GM23338 (cell line): ENCODE results near the gene CABP2. TPM values are rescaled to one million over a fixed set of nuclear protein-coding genes. Genes with fewer than 3 reads are reported as not detected.

Source experiments
- ATAC-seq: fragments of 200-7000 bp; cut with Tn5 transposase; 3 replicates; pipeline ENCODE4 v1.9.1; 2020
- DNase-seq: peaks from one replicate; pipeline ENCODE4 v3.0.0-alpha.2; 2015; ENCODE audit warnings: low spot score
- H2AFZ ChIP-seq: fragments of 200-600 bp; sonication (generic); 2 replicates; pipeline ENCODE4 v1.8.0; 2016; ENCODE audit warnings: antibody characterized with exemption, mild to moderate bottlenecking, moderate library complexity
- H3F3A ChIP-seq: fragments of 200-600 bp; sonication (generic); replicated peaks from 2 replicates; pipeline ENCODE4 v1.8.0; 2017; ENCODE audit warnings: antibody characterized with exemption, mixed run types, low read depth
- H3K27ac ChIP-seq: fragments of 200-600 bp; sonication (generic); 2 replicates; pipeline ENCODE4 v1.6.1; 2016; ENCODE audit warnings: low read depth
- H3K27me3 ChIP-seq: fragments of 200-600 bp; sonication (generic); 2 replicates; pipeline ENCODE4 v1.8.0; 2016; ENCODE audit warnings: mild to moderate bottlenecking, mixed run types, moderate library complexity; ENCODE audit not compliant: insufficient read depth
- H3K36me3 ChIP-seq: fragments of 200-600 bp; sonication (generic); 2 replicates; pipeline ENCODE4 v1.8.0; 2016; ENCODE audit warnings: mild to moderate bottlenecking; ENCODE audit not compliant: insufficient read depth
- H3K4me1 ChIP-seq: fragments of 200-600 bp; sonication (generic); 2 replicates; pipeline ENCODE4 v1.8.0; 2016; ENCODE audit warnings: mild to moderate bottlenecking, moderate library complexity; ENCODE audit not compliant: insufficient read depth
- H3K4me2 ChIP-seq: fragments of 200-600 bp; sonication (generic); 2 replicates; pipeline ENCODE4 v1.7.1; 2017; ENCODE audit warnings: mixed run types
- H3K4me3 ChIP-seq: fragments of 200-600 bp; sonication (generic); 2 replicates; pipeline ENCODE4 v1.6.1; 2016; ENCODE audit warnings: mixed run types
- H3K79me2 ChIP-seq: fragments of 200-600 bp; sonication (generic); replicated peaks from 2 replicates; pipeline ENCODE4 v1.8.0; 2017; ENCODE audit warnings: mild to moderate bottlenecking; ENCODE audit not compliant: insufficient read depth
- H3K9me2 ChIP-seq: fragments of 200-600 bp; sonication (generic); 2 replicates; pipeline ENCODE4 v1.8.0; 2017; ENCODE audit not compliant: insufficient read depth
- H4K20me1 ChIP-seq: fragments of 200-600 bp; sonication (generic); replicated peaks from 2 replicates; pipeline ENCODE4 v1.8.0; 2017; ENCODE audit warnings: mild to moderate bottlenecking; ENCODE audit not compliant: insufficient read depth
- H3K27ac Mint-ChIP-seq: 2 replicates; pipeline ENCODE4 v1.8.0; 2020; ENCODE audit warnings: inconsistent platforms, mild to moderate bottlenecking, moderate library complexity, mixed read lengths
- H3K27me3 Mint-ChIP-seq: 3 replicates; pipeline ENCODE4 v1.8.0; 2022; ENCODE audit warnings: low read depth, mild to moderate bottlenecking, moderate library complexity, mixed read lengths, inconsistent platforms; ENCODE audit not compliant: insufficient read depth, poor library complexity
- H3K36me3 Mint-ChIP-seq: 3 replicates; pipeline ENCODE4 v1.8.0; 2021; ENCODE audit warnings: low read depth, mild to moderate bottlenecking, inconsistent platforms, moderate library complexity, mixed read lengths
- H3K4me1 Mint-ChIP-seq: 3 replicates; pipeline ENCODE4 v1.8.0; 2020; ENCODE audit warnings: mild to moderate bottlenecking, inconsistent platforms, mixed read lengths
- H3K4me3 Mint-ChIP-seq: 3 replicates; pipeline ENCODE4 v1.8.0; 2021; ENCODE audit warnings: moderate library complexity, mild to moderate bottlenecking, inconsistent platforms, mixed read lengths
- H3K9me3 Mint-ChIP-seq: 3 replicates; pipeline ENCODE4 v1.8.0; 2020; ENCODE audit warnings: moderate library complexity, mild to moderate bottlenecking, inconsistent platforms, mixed read lengths
- CREB1 ChIP-seq: fragments of 250-450 bp; sonication (Bioruptor Pico); IDR thresholded peaks from 2 replicates; pipeline ENCODE4 v1.5.0; 2020; ENCODE audit warnings: low read depth, mild to moderate bottlenecking, moderate library complexity
- EZH2 ChIP-seq: fragments of 200-600 bp; sonication (generic); IDR thresholded peaks from one replicate; pipeline ENCODE4 v1.8.0; 2017; ENCODE audit warnings: antibody characterized with exemption, mild to moderate bottlenecking, low read depth; ENCODE audit not compliant: unreplicated experiment
- EZH2phosphoT487 ChIP-seq: fragments of 200-600 bp; sonication (generic); IDR thresholded peaks from one replicate; pipeline ENCODE4 v1.8.1; 2018; ENCODE audit warnings: antibody characterized with exemption; ENCODE audit not compliant: unreplicated experiment
- NANOG ChIP-seq: IDR thresholded peaks from 2 replicates; pipeline ENCODE4 v1.6.1; 2016; ENCODE audit warnings: antibody characterized with exemption, borderline replicate concordance
- POLR2AphosphoS5 ChIP-seq: IDR thresholded peaks from 2 replicates; pipeline ENCODE4 v1.6.1; 2016; ENCODE audit warnings: antibody characterized with exemption, low read depth
- STAT1 ChIP-seq: IDR thresholded peaks from one replicate; pipeline ENCODE4 v1.6.1; 2016; ENCODE audit warnings: antibody characterized with exemption; ENCODE audit not compliant: unreplicated experiment
- ZNF114 ChIP-seq: fragments of 250-450 bp; sonication (Bioruptor Pico); IDR thresholded peaks from 2 replicates; pipeline ENCODE4 v1.5.0; 2020; ENCODE audit warnings: mild to moderate bottlenecking, moderate library complexity
- ZNF331 ChIP-seq: fragments of 250-450 bp; sonication (Bioruptor Pico); IDR thresholded peaks from 2 replicates; pipeline ENCODE4 v1.5.0; 2020; ENCODE audit warnings: low read depth, mild to moderate bottlenecking, moderate library complexity
- polyA plus RNA-seq: library from polyadenylated mRNA; unstranded; fragments of >200 nt; fragmentation: Nextera tagmentation; extraction: Ambion mirVana; gene quantifications from 2 replicates; pipeline ENCODE4 v1.2.1, GENCODE V29; 2016
- total RNA-seq: library from RNA; depleted of rRNA; stranded (reverse); fragments of >200 nt; shearing (Covaris generic); gene quantifications from 2 replicates; pipeline ENCODE4 v1.2.3, GENCODE V29; 2014
- TF ChIP-seq, protein P1 (sequence below): IDR thresholded peaks from one replicate; pipeline ENCODE4 v1.6.1; 2018; ENCODE audit warnings: antibody characterized with exemption; ENCODE audit not compliant: unreplicated experiment
- TF ChIP-seq, protein P2 (sequence below): IDR thresholded peaks from 2 replicates; pipeline ENCODE4 v1.6.1; 2016; ENCODE audit warnings: antibody characterized with exemption

Gene CABP2
- total and polyA plus RNA-seq, 2 experiments from 2014 or later: not detected

DNA sequence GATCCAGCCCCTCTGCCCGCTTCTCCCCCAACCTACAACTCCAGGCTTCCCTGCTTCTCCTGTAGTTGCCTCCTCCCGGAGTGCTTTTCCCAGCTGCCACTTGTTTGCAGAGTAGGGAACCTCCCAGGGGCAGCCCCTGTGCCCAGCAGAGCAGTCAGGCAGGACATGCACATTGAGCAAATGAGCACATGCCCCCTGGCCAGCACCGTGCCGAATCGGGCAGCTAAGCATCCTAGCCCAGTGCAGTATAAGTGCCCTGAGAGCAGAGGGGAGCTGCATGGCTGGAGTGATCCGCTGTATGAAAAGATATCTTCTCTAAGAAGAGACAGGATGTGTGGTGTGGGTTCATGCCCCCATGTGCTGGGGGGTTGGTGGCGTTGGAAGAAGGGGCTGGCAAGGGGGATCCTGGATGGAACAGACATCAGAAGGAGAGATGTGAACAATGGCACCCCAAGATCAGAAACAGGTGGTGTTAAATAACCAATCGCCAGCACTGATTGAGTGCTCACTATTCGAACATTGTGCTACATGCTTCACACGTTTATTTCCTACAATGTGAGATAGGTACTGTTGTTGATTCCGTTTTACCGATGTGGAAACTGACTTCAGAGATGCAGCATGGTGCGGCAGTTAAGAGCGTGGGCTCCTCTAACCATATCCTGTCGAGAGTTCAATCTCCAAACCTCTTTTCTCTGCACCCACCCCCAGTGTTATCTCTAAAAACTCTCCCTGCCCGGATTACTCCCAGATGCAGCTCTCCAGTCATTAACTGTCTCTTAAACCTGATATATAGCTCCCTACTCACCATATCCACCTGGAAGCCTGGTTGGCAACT lies 39.2 kb downstream of the CABP2 start (continued):
- TF ChIP-seq, protein P1, sequence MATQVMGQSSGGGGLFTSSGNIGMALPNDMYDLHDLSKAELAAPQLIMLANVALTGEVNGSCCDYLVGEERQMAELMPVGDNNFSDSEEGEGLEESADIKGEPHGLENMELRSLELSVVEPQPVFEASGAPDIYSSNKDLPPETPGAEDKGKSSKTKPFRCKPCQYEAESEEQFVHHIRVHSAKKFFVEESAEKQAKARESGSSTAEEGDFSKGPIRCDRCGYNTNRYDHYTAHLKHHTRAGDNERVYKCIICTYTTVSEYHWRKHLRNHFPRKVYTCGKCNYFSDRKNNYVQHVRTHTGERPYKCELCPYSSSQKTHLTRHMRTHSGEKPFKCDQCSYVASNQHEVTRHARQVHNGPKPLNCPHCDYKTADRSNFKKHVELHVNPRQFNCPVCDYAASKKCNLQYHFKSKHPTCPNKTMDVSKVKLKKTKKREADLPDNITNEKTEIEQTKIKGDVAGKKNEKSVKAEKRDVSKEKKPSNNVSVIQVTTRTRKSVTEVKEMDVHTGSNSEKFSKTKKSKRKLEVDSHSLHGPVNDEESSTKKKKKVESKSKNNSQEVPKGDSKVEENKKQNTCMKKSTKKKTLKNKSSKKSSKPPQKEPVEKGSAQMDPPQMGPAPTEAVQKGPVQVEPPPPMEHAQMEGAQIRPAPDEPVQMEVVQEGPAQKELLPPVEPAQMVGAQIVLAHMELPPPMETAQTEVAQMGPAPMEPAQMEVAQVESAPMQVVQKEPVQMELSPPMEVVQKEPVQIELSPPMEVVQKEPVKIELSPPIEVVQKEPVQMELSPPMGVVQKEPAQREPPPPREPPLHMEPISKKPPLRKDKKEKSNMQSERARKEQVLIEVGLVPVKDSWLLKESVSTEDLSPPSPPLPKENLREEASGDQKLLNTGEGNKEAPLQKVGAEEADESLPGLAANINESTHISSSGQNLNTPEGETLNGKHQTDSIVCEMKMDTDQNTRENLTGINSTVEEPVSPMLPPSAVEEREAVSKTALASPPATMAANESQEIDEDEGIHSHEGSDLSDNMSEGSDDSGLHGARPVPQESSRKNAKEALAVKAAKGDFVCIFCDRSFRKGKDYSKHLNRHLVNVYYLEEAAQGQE: no peak
- no peak for TF ChIP-seq ZNF114 (CRISPR knock-in tag)
- no peak for TF ChIP-seq ZNF331 (CRISPR knock-in tag)
- TF ChIP-seq EZH2phosphoT487: no peak
- TF ChIP-seq STAT1: no peak
- no peak for TF ChIP-seq EZH2
- no peak for TF ChIP-seq NANOG

DNA sequence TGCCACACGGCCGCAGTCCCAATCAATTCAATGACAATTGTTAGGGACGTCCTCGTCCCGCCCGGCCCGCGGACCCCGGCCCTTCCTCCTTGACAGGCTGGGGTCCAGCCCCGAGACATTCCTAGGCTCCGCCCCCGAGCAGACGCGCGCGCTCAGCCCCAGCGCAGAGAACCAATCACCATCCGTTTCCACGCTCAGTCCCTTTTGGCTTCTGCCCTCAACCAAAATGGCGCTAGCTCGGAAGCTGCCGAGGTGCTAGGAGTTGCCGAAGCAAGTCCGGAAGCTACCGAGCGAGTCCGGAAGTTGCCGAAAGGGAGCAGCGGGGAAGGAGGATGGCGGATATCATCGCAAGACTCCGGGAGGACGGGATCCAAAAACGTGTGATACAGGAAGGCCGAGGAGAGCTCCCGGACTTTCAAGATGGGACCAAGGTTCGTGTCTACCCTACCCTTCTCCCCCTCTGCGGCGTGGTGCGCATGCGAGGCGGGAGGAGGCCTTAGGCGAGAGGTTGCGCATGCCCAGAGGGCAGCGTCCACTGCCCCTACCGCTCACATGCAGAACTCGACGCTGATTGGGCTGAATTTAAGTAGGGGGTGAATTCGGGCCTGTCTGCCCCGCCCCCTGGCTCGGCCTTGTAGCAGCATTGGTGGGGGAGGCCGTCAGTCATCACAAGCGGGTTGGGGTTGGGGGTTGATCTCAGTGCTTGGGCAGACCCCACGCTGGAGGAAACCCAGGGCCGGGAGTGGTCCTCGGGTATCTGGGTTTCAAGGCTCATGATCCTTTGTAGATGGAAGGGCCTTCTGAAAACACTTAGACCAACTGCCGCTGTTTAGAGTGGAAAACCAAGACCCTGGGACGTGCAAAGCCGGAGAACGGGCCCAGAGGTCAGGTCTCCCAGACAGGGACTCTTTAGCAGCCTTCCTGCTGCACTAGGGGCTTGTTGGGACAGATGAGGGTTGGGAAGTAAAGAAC lies 40.1 kb downstream of the CABP2 start, which contains the start of gene AIP:
TSS of gene AIP (plus strand) at position 200 of the 972 bp plus-strand sequence. CDS start at position 333, 133 bp downstream.
- H3K4me3 Mint-ChIP-seq: peak within 1 kb of the TSS; percentile 84
- peak within 1 kb of the TSS; percentile 86 for H3K27ac Mint-ChIP-seq
- peaks cover 10% of the 10 kb centered on the region; the same call in 1 of the 3 replicates for H3K36me3 Mint-ChIP-seq
- H3K9me2 ChIP-seq: no peaks in the 10 kb centered on the region
- H2AFZ ChIP-seq: peak within 1 kb of the TSS; percentile 67
- no peaks in the 10 kb centered on the region for H3K36me3 ChIP-seq
- TF ChIP-seq ZNF331 (CRISPR knock-in tag) (no peak), POLR2AphosphoS5 (peak; percentile 61), CREB1 (CRISPR knock-in tag) (peak; percentile 46; the same call in 1 of the 2 replicates)
- TF ChIP-seq, protein P2, sequence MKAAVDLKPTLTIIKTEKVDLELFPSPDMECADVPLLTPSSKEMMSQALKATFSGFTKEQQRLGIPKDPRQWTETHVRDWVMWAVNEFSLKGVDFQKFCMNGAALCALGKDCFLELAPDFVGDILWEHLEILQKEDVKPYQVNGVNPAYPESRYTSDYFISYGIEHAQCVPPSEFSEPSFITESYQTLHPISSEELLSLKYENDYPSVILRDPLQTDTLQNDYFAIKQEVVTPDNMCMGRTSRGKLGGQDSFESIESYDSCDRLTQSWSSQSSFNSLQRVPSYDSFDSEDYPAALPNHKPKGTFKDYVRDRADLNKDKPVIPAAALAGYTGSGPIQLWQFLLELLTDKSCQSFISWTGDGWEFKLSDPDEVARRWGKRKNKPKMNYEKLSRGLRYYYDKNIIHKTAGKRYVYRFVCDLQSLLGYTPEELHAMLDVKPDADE: 0 out of 2 replicates have a peak, but pooled peaks have one; percentile 25
- no peaks in the 10 kb centered on the region; the same call in 1 of the 2 replicates for H3K4me1 ChIP-seq
- no peak within 1 kb of the TSS for H3K27ac ChIP-seq
- peak within 1 kb of the TSS; percentile 52 for H3K4me3 ChIP-seq
- DNase-seq (peak; percentile 99), ATAC-seq (peak; percentile 94)
- H3K4me1 Mint-ChIP-seq: peaks cover 23% of the 10 kb centered on the region
- peaks cover 5% of the 10 kb centered on the region; the same call in 2 of the 3 replicates for H3K9me3 Mint-ChIP-seq
- peak within 1 kb of the TSS; percentile 78 for H3K4me2 ChIP-seq
- peaks cover 8% of the 10 kb centered on the region for H3K27me3 ChIP-seq
- H4K20me1 ChIP-seq: no peaks in the 10 kb centered on the region
- no peaks in the 10 kb centered on the region for H3F3A ChIP-seq
- H3K27me3 Mint-ChIP-seq: peaks cover 22% of the 10 kb centered on the region
- no peaks in the 10 kb centered on the region for H3K79me2 ChIP-seq
